Measurements from ENCODE around the gene PRTFDC1.

Gene PRTFDC1

GRCh38 chr10:24910574-24910973 is 41.8 kb downstream of the PRTFDC1 start:
- ChIA-PET POLR2A (ENCODE audit: low non-redundant PET) (no interaction called here), CTCF (no interaction called here)

GRCh38 chr10:24908793-24909423 is 43.5 kb downstream of the PRTFDC1 start:
- TF ChIP-seq CTCF (conservative IDR thresholded peaks at IDR 0.05; ENCODE audit: low read depth) = no peak
- H3K27ac ChIP-seq = no peak overlapping the region
- DNase-seq (ENCODE audit: low spot score) = peak; percentile 39
- CTCF ChIA-PET = interaction anchor here (0.6 to 0.7 kb wide), 2 partner anchors 31 to 214 kb away, joined by 3 to 4 read pairs; no protein-coding TSS in a partner anchor
- POLR2A ChIA-PET (ENCODE audit: low non-redundant PET) = no interaction called here

More at GRCh38 chr10:24910574-24910973, 41.8 kb downstream of the PRTFDC1 start:
- no peak for TF ChIP-seq CTCF (conservative IDR thresholded peaks at IDR 0.05; ENCODE audit: low read depth)
- no peak overlapping the region for H3K27ac ChIP-seq
- no peak for DNase-seq (ENCODE audit: low spot score)

GRCh38 chr10:24907956-24908355 is 44.5 kb downstream of the PRTFDC1 start:
- TF ChIP-seq CTCF (conservative IDR thresholded peaks at IDR 0.05; ENCODE audit: low read depth) = no peak
- POLR2A ChIA-PET (ENCODE audit: low non-redundant PET) = no interaction called here
- CTCF ChIA-PET = no interaction called here
- no peak for DNase-seq (ENCODE audit: low spot score)
- H3K27ac ChIP-seq = no peak overlapping the region

- H3K27ac ChIP-seq = no peak overlapping the region
- DNase-seq (ENCODE audit: low spot score) = no peak
- ChIA-PET CTCF (no interaction called here), POLR2A (ENCODE audit: low non-redundant PET) (no interaction called here)
- TF ChIP-seq CTCF (conservative IDR thresholded peaks at IDR 0.05; ENCODE audit: low read depth) = no peak
Observed at GRCh38 chr10:24906372-24906771, 46.0 kb downstream of the PRTFDC1 start.

- ChIA-PET CTCF (interaction anchor here (0.6 kb wide), 1 partner anchor 17 kb away, joined by 6 read pairs; no protein-coding TSS in a partner anchor), POLR2A (ENCODE audit: low non-redundant PET) (no interaction called here)
- no peak for TF ChIP-seq CTCF (conservative IDR thresholded peaks at IDR 0.05; ENCODE audit: low read depth)
- H3K27ac ChIP-seq = no peak overlapping the region
- DNase-seq (ENCODE audit: low spot score) = no peak
Observed at GRCh38 chr10:24904824-24905223, 47.6 kb downstream of the PRTFDC1 start.

GRCh38 chr10:24902400-24902728 is 50.0 kb downstream of the PRTFDC1 start:
- H3K27ac ChIP-seq = peak overlapping the region; percentile 92
- DNase-seq (ENCODE audit: low spot score) = no peak
- ChIA-PET CTCF (no interaction called here), POLR2A (ENCODE audit: low non-redundant PET) (no interaction called here)
- no peak for TF ChIP-seq CTCF (conservative IDR thresholded peaks at IDR 0.05; ENCODE audit: low read depth)
